Measurements from ENCODE around the gene WNT3A.

WNT3A gene

DNA sequence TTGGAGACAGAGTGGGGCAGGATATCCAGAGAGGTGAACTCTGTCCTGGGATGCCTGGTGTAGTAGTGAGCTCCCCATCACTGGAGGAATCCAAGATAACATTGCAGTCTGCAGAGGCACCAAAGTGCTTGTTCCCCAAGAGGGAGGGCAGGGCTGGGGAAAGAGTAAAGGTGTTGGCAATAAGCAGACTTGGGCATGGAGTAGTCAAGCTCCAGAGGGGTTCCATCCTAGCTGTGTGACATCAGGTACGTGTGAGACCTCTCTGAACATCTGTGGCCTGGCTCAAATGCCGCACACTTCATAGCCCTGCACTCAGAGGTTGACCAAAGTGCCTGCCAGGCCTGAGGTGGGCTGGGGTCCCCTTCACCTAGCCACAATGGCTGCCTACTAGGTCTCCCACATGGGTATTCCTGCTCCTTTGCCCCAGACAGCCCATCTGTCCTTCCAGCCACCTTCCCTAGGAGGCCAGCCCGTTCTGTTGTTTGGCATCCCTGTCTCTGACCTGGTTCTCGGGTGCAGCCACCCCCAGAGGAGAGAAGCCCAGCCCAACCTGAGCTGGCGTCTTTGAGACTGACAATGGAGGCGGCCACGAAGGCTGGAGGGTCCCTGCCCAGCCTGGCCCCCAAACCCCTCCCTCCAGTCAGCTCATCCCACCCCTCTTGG is 72.9 kb downstream of the WNT3A start:
- no peak overlapping the region for H3K4me2 ChIP-seq (ENCODE audit: low read length)
- TF ChIP-seq EZH2phosphoT487 (IDR thresholded peaks at IDR 0.05; ENCODE audit: low read depth) (no peak), CTCF (IDR thresholded peaks at IDR 0.05; ENCODE audit: low read depth, low read length) (no peak)
- no peak overlapping the region for H2AFZ ChIP-seq (ENCODE audit: low read depth, low read length)

DNA sequence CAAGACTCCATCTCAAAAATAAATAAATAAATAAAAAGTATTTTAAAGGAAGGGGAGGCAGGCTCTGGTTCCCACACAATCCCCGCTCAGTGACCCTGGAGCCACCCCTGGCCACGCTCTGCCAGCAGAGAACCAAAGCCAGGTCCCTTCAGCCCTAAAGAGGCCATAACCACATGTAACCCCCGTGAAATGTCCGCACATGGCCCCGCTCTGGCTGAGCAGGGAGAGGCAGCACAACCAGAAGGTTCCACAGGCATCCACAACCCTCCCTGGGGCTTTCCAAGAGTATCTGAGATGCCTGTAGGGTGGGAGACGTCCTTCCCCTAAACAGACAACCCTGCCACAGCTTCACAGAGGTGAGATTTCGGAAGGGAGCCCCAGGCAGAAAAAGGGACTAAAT is 74.3 kb downstream of the WNT3A start:
- peak overlapping the region; percentile 67 for H3K27ac ChIP-seq (ENCODE audit: low read length)
- H3K79me2 ChIP-seq (ENCODE audit: low read length), result peaks cover 65% of the 10 kb centered on the region
- H3K4me2 ChIP-seq (ENCODE audit: low read length), result peak overlapping the region; percentile 95
- TF ChIP-seq CTCF (IDR thresholded peaks at IDR 0.05; ENCODE audit: low read depth, low read length) (no peak), EZH2phosphoT487 (IDR thresholded peaks at IDR 0.05; ENCODE audit: low read depth) (no peak)
- H3K4me1 ChIP-seq (ENCODE audit: low read length), result peaks cover 23% of the 10 kb centered on the region
- no peaks in the 10 kb centered on the region for H3K9me3 ChIP-seq (ENCODE audit: insufficient read depth, low read length)
- H3K4me3 ChIP-seq (ENCODE audit: low read length), result peak overlapping the region; percentile 95
- H2AFZ ChIP-seq (ENCODE audit: low read depth, low read length), result no peak overlapping the region
- H3K9ac ChIP-seq (ENCODE audit: low read length), result peak overlapping the region; percentile 89
- no peaks in the 10 kb centered on the region for H3K27me3 ChIP-seq (ENCODE audit: low read depth, low read length)
- H4K20me1 ChIP-seq (ENCODE audit: insufficient read depth, low read length), result peaks cover 42% of the 10 kb centered on the region
- peaks cover 27% of the 10 kb centered on the region for H3K36me3 ChIP-seq (replicated peaks; ENCODE audit: low read depth, low read length)

More for the DNA sequence above, 72.9 kb downstream of the WNT3A start:
- no peaks in the 10 kb centered on the region for H3K9me3 ChIP-seq (ENCODE audit: insufficient read depth, low read length)
- H3K36me3 ChIP-seq (replicated peaks; ENCODE audit: low read depth, low read length), result peaks cover 15% of the 10 kb centered on the region
- peaks cover 51% of the 10 kb centered on the region for H3K79me2 ChIP-seq (ENCODE audit: low read length)
- H3K27ac ChIP-seq (ENCODE audit: low read length), result no peak overlapping the region
- H3K4me3 ChIP-seq (ENCODE audit: low read length), result no peak overlapping the region
- no peak overlapping the region for H3K9ac ChIP-seq (ENCODE audit: low read length)
- H4K20me1 ChIP-seq (ENCODE audit: insufficient read depth, low read length), result peaks cover 28% of the 10 kb centered on the region
- peaks cover 13% of the 10 kb centered on the region; the same call in 1 of the 2 replicates for H3K27me3 ChIP-seq (ENCODE audit: low read depth, low read length)
- peaks cover 10% of the 10 kb centered on the region for H3K4me1 ChIP-seq (ENCODE audit: low read length)

DNA sequence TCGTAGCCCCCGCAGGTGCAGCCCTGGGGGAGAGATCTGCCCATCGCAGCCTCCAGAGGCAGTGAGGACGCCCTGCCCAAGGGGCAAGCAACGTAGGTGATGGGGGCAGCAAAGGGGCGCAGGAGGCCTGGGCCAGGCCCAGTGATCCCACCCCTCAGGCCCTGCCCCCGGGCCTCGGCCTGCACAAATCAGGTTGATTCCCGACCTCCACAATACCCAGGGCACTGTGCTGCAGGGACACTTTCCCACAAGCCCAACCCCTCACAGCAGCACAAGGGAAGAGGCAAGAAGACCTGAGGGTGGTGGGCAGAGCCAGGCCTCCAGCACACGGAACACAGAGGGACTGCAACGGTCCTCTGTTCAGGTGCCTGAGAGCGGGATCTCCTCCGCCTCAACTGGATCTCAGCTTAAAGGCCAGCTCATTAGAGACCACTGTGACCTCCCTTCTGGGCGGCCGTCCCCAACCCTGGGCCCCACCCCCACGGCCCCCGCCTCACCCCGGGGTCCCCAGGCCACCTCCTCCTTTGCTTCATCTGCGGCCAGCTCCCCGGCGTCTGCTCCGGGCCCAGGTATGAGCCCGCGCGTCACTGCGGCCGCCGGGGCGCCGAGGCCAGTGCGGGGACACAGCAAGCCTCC is 74.9 kb downstream of the WNT3A start:
- H4K20me1 ChIP-seq (ENCODE audit: insufficient read depth, low read length), result peaks cover 48% of the 10 kb centered on the region
- H3K36me3 ChIP-seq (replicated peaks; ENCODE audit: low read depth, low read length), result peaks cover 30% of the 10 kb centered on the region
- H3K27ac ChIP-seq (ENCODE audit: low read length), result peak overlapping the region; percentile 67
- H3K9me3 ChIP-seq (ENCODE audit: insufficient read depth, low read length), result no peaks in the 10 kb centered on the region
- no peak overlapping the region for H2AFZ ChIP-seq (ENCODE audit: low read depth, low read length)
- peak overlapping the region; percentile 95 for H3K4me2 ChIP-seq (ENCODE audit: low read length)
- peaks cover 71% of the 10 kb centered on the region for H3K79me2 ChIP-seq (ENCODE audit: low read length)
- no peaks in the 10 kb centered on the region for H3K27me3 ChIP-seq (ENCODE audit: low read depth, low read length)
- TF ChIP-seq CTCF (IDR thresholded peaks at IDR 0.05; ENCODE audit: low read depth, low read length) (no peak), EZH2phosphoT487 (IDR thresholded peaks at IDR 0.05; ENCODE audit: low read depth) (no peak)
- H3K4me3 ChIP-seq (ENCODE audit: low read length), result peak overlapping the region; percentile 95
- peaks cover 27% of the 10 kb centered on the region for H3K4me1 ChIP-seq (ENCODE audit: low read length)
- H3K9ac ChIP-seq (ENCODE audit: low read length), result peak overlapping the region; percentile 89

GRCh38 chr1:228082214-228082917 is 75.6 kb downstream of the WNT3A start, which contains the start of gene ARF1:
Gene ARF1 (plus strand): TSS chr1:228082708. CDS start chr1:228097115, 14,407 bp downstream.
- Histone ChIP-seq H4K20me1 (ENCODE audit: insufficient read depth, low read length) (peaks cover 55% of the 10 kb centered on the region), H3K79me2 (ENCODE audit: low read length) (peaks cover 78% of the 10 kb centered on the region), H3K4me3 (ENCODE audit: low read length) (peak within 1 kb of the TSS; percentile 95), H3K27me3 (ENCODE audit: low read depth, low read length) (no peaks in the 10 kb centered on the region), H3K36me3 (replicated peaks; ENCODE audit: low read depth, low read length) (peaks cover 34% of the 10 kb centered on the region), H3K27ac (ENCODE audit: low read length) (peak within 1 kb of the TSS; percentile 70), H3K4me2 (ENCODE audit: low read length) (peak within 1 kb of the TSS; percentile 95), H3K9me3 (ENCODE audit: insufficient read depth, low read length) (no peaks in the 10 kb centered on the region), H3K4me1 (ENCODE audit: low read length) (peaks cover 31% of the 10 kb centered on the region), H3K9ac (ENCODE audit: low read length) (peak within 1 kb of the TSS; percentile 94), H2AFZ (ENCODE audit: low read depth, low read length) (no peak within 1 kb of the TSS)
- TF ChIP-seq EZH2phosphoT487 (IDR thresholded peaks at IDR 0.05; ENCODE audit: low read depth) (no peak), CTCF (IDR thresholded peaks at IDR 0.05; ENCODE audit: low read depth, low read length) (no peak)
